ENCODE results near the gene CIDEB. TPM values are rescaled to one million over a fixed set of nuclear protein-coding genes. Genes with fewer than 3 reads are reported as not detected.

The CIDEB gene
- total RNA-seq, 1 donor from 2014 or later = 18.8 TPM

DNA sequence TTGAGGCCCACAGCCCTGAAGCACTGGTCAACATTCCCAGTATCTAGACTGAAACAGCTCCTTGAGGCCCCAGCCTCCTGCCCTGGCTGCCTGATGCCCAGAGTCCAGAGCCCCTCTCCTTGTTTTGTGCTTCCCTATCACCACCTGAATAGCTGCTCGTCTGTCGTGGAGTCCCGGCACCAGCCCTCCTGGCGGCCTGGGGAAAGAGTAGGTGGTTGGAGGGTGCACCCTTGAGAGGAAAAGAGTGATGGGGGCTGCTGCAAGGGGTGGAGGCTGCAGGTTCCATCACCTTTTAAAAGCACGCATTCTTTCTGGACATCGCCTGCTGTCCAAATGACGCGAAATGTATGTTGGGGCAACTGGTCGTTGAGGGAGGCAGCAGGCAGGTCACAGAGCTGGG, 39.6 kb downstream of the CIDEB start:
- H3K4me1 ChIP-seq = peaks cover 20% of the 10 kb centered on the region
- intact Hi-C loops (cut with DNase I) = no loop called here
- TF ChIP-seq, protein P1, sequence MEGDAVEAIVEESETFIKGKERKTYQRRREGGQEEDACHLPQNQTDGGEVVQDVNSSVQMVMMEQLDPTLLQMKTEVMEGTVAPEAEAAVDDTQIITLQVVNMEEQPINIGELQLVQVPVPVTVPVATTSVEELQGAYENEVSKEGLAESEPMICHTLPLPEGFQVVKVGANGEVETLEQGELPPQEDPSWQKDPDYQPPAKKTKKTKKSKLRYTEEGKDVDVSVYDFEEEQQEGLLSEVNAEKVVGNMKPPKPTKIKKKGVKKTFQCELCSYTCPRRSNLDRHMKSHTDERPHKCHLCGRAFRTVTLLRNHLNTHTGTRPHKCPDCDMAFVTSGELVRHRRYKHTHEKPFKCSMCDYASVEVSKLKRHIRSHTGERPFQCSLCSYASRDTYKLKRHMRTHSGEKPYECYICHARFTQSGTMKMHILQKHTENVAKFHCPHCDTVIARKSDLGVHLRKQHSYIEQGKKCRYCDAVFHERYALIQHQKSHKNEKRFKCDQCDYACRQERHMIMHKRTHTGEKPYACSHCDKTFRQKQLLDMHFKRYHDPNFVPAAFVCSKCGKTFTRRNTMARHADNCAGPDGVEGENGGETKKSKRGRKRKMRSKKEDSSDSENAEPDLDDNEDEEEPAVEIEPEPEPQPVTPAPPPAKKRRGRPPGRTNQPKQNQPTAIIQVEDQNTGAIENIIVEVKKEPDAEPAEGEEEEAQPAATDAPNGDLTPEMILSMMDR (IDR thresholded peaks at IDR 0.05) = no peak
- DNase-seq (no peak), ATAC-seq (no peak)
- H3K36me3 ChIP-seq = peaks cover 40% of the 10 kb centered on the region
- H3K27ac ChIP-seq = no peak overlapping the region
- no peaks in the 10 kb centered on the region for H3K27me3 ChIP-seq
- no peak overlapping the region for H3K4me3 ChIP-seq
- H3K9me3 ChIP-seq = no peaks in the 10 kb centered on the region

DNA sequence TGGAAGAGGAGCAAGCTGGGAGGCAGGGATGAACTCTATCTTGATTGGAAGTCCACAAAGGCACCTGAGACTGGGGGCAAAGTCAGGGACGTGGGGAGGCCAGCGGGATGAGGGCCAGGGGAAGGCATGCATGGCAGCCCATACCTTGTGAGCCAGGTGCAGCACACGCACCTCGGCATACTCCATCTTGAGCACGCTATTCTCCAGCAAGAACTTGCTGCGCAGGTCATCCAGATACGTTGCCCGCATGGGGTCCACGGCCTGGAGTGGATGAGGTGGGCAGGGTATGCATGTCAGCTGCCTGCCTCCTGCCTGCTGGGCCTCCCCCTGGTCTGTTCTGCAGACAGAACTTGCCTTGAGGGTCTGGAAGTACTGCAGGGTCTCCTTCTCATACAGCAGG, 40.3 kb downstream of the CIDEB start:
- H3K36me3 ChIP-seq = peaks cover 40% of the 10 kb centered on the region
- intact Hi-C loops (cut with DNase I) = no loop called here
- no peak for DNase-seq

DNA sequence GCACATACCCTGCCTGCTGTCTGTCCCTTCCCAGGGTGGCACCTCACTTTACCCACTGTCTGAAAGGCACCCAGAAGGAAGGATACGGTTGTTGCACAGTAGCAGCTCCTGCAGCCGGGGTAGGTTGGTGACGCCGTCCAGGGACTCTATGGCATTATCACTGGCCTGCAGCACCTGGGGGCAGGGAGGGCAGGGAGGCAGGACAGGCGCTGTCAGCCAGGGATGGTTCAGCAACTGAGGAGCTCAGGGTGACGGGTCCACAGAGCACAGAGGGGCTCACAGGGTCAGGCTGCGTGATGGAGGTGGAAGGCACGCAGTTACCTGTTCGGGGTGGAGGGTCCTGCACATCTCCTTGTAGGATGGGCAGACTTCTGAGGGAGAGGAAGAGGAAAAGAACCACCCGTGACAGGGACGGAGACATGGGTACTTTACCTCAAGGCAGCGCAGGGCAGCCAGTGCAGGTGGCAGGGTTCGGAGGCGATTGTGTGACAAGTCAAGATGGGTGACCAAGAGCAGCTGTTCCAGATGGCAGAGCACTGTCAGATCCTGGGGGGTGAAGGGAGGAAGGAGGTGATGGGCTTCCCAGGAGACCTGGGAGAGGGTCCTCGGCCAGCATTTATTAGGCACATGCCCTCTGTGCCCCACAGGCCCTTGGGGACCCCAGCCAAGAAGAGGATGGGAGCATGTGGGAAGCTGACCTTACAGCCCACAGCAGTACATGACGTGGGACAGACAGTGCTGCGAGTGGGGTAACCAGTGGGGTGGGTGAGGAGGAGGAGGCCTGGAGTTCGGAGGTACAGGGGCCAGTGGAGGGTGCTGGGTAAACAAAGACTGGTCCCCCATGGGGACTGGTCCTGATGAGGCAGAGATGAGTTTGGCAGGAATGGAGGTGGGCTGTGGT, 41.2 kb downstream of the CIDEB start:
- Histone ChIP-seq H3K27me3 (no peaks in the 10 kb centered on the region), H3K4me3 (no peak overlapping the region), H3K4me1 (peaks cover 4% of the 10 kb centered on the region), H3K36me3 (peaks cover 40% of the 10 kb centered on the region), H3K9me3 (no peaks in the 10 kb centered on the region), H3K27ac (no peak overlapping the region)
- TF ChIP-seq, protein P1 (IDR thresholded peaks at IDR 0.05) = no peak
- ATAC-seq (no peak), DNase-seq (no peak)
- intact Hi-C loops (cut with DNase I) = no loop called here

More for the DNA sequence above, 40.3 kb downstream of the CIDEB start:
- no peak overlapping the region for H3K27ac ChIP-seq
- ATAC-seq = no peak
- no peaks in the 10 kb centered on the region for H3K9me3 ChIP-seq
- no peak overlapping the region for H3K4me3 ChIP-seq
- TF ChIP-seq, protein P1 (IDR thresholded peaks at IDR 0.05) = no peak
- H3K27me3 ChIP-seq = no peaks in the 10 kb centered on the region
- H3K4me1 ChIP-seq = peaks cover 13% of the 10 kb centered on the region

DNA sequence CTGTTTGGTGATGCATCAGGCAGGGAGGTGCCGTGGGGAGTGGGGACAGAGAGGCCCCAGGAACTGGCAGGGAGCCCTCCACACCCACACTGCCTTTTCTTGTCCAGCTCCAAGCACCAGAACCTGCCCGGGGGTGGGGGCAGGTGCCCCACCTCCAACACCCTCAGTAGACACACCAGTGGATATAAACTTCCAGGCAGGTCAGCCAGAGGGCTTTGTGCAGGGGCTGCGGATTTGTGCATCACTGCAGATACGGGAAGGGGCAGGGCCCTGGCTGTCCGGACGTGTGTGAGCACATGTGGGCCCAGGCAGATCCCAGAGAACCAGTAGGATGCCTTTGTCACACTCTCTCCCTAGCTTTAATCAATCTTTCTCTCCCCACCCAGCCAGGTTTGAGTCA, 43.5 kb downstream of the CIDEB start:
- TF ChIP-seq, protein P1 (IDR thresholded peaks at IDR 0.05) = no peak
- peaks cover 35% of the 10 kb centered on the region for H3K36me3 ChIP-seq
- DNase-seq (no peak), ATAC-seq (no peak)
- no peak overlapping the region for H3K27ac ChIP-seq
- no peaks in the 10 kb centered on the region for H3K9me3 ChIP-seq
- H3K4me3 ChIP-seq = no peak overlapping the region
- H3K27me3 ChIP-seq = no peaks in the 10 kb centered on the region
- no peaks in the 10 kb centered on the region for H3K4me1 ChIP-seq
- intact Hi-C loops (cut with DNase I) = no loop called here

DNA sequence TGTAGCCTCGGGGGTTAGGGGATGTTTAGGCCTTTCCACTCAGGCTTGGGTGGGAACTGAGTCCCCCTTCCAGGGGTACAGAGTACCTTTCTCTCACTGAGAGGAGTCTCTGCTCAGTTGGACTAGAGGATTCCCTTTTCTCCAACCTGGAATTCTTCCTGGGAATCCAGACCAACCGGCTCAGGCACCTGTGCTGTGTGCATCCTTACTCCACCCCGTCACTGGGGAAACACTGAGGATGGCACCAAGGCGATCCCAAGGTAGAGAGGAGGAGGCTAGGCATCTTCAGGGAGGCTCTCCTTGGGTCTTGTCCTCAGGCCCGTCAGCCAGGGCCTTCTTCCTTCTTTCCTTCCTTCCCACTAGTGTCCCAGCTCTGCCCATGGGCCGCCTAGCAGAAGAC, 43.9 kb downstream of the CIDEB start:
- no peak overlapping the region for H3K27ac ChIP-seq
- no peak overlapping the region for H3K4me3 ChIP-seq
- H3K4me1 ChIP-seq = peaks cover 4% of the 10 kb centered on the region
- H3K36me3 ChIP-seq = peaks cover 31% of the 10 kb centered on the region
- ATAC-seq (no peak), DNase-seq (no peak)
- H3K9me3 ChIP-seq = no peaks in the 10 kb centered on the region
- TF ChIP-seq, protein P1 (IDR thresholded peaks at IDR 0.05) = no peak
- intact Hi-C loops (cut with DNase I) = no loop called here
- H3K27me3 ChIP-seq = no peaks in the 10 kb centered on the region
